ENCODE results near the gene IGFL2. TPM values are rescaled to one million over a fixed set of nuclear protein-coding genes. Genes with fewer than 3 reads are reported as not detected.

Gene IGFL2
- total and polyA plus RNA-seq, 10 of the 15 experiments (the other 5 are each of a cell fraction or from before 2014, with no cell fraction given), result 0.19 TPM; not detected in 9

DNA sequence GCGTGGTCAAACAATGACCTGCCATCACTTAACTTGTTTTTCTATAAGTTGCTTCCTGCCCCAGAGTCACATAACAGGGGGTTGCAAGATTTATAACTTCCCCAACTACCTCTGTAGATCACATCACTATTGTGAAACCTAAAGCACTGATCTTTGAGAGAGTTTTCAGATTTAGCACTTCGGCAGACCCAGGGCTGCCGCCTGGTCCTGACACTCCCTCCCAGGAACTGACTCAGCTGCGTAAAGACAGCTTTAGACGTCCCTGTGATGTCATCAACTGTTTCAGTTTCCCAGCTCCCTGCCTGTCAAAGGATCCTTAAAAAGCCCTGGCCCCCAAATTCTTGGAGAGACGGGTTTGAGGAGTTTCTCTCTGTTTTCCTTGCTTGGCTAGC is 33.3 kb downstream of the IGFL2 start:
- no peaks in the 10 kb centered on the region for H3K36me3 ChIP-seq (ENCODE audit: control insufficient read depth in 2 of 2, insufficient read depth in 2 of 2, low read length in 1 of 2)
- BruUV-seq (replicated peaks), result no TSS peak
- peaks cover 3% of the 10 kb centered on the region; the same call in 1 of the 2 replicates for H3K4me1 ChIP-seq (ENCODE audit: control insufficient read depth, insufficient read depth, low read length)
- peaks cover 0 to 2% of the 10 kb centered on the region in 2 experiments; a peak in 2 of 4 replicates for H3K27me3 ChIP-seq (replicated peaks in 1 of 2; ENCODE audit: control insufficient read depth in 2 of 2, insufficient read depth in 2 of 2, low read length in 1 of 2)
- no peak overlapping the region for H3K9ac ChIP-seq (ENCODE audit: control insufficient read depth, insufficient read depth, low read length)
- H3K27ac ChIP-seq (ENCODE audit: control insufficient read depth, insufficient read depth), result no peak overlapping the region
- ChIA-PET POLR2A (no interaction called here), RAD21 (ENCODE audit: unreplicated experiment) (no interaction called here), CTCF (no interaction called here), SMC1A (ENCODE audit: uncharacterized antibody, unreplicated experiment) (no interaction called here)
- intact Hi-C loops (cut with micrococcal nuclease; ENCODE audit: unreplicated experiment) (no loop called here), in situ Hi-C loops (cut with MboI) (no loop called here)
- no peak overlapping the region for H2AFZ ChIP-seq (ENCODE audit: control insufficient read depth, low read depth, low read length)
- H3K9me3 ChIP-seq (replicated peaks; ENCODE audit: control insufficient read depth, insufficient read depth, low read length), result no peaks in the 10 kb centered on the region
- TF ChIP-seq MYC (IDR thresholded peaks at IDR 0.05; ENCODE audit: insufficient read depth, insufficient read length, insufficient replicate concordance, low read length, severe bottlenecking) (no peak), SMAD1 (IDR thresholded peaks at IDR 0.05; ENCODE audit: low read depth, partially characterized antibody) (no peak), POLR2AphosphoS2 (IDR thresholded peaks at IDR 0.05; ENCODE audit: low read depth, low read length) (no peak), MEF2B (IDR thresholded peaks at IDR 0.05; ENCODE audit: partially characterized antibody, poor library complexity, severe bottlenecking) (no peak), RFX5 (IDR thresholded peaks at IDR 0.05; ENCODE audit: low read depth, low read length) (no peak)
- no peaks in the 10 kb centered on the region for H4K20me1 ChIP-seq (ENCODE audit: control insufficient read depth, insufficient read depth)
- no peaks in the 10 kb centered on the region for H3K79me2 ChIP-seq (ENCODE audit: control insufficient read depth, insufficient read depth, low read length)
- WGBS (ENCODE audit: insufficient coverage, insufficient replicate concordance, low lambda C conversion rate, missing lambda C conversion rate), result 2% methylated on average over 6 of the region's 6 CpGs
- H3K4me2 ChIP-seq (ENCODE audit: control insufficient read depth, insufficient read depth), result no peak overlapping the region
- no peak overlapping the region for H3K4me3 ChIP-seq
- DNase-seq (ENCODE audit: low read depth, low spot score) (no peak), ATAC-seq (peak; percentile 45), FAIRE-seq (no peak)

DNA sequence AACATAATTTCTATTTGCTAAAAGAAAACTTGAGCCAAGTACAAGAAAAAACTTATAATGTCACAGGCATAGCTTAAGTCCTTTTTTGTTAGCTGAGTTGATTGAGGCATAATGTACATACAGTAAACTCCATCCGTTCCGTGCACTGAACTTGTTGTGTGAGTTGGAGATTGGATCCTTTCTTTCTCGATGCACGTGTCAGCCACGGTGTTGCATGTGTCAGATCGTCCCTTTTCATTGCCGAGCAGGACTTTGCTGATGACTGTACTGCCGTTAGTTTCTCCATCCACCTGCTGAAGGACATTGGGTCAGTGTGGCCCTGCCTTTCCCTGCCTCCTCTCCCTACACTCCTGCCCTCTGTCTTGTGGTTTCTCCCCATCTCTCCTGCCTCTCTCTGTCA is 34.4 kb downstream of the IGFL2 start:
- 63% methylated on average over 8 of the region's 8 CpGs for WGBS (ENCODE audit: insufficient coverage, insufficient replicate concordance, low lambda C conversion rate, missing lambda C conversion rate)
- ChIA-PET SMC1A (ENCODE audit: uncharacterized antibody, unreplicated experiment) (interaction anchor here (0.6 kb wide), 1 partner anchor 57 kb away, joined by 6 read pairs; no protein-coding TSS in a partner anchor), CTCF (no interaction called here), POLR2A (no interaction called here), RAD21 (ENCODE audit: unreplicated experiment) (no interaction called here)
- BruUV-seq (replicated peaks), result no TSS peak
- no peaks in the 10 kb centered on the region for H3K36me3 ChIP-seq (ENCODE audit: control insufficient read depth in 2 of 2, insufficient read depth in 2 of 2, low read length in 1 of 2)
- no peaks in the 10 kb centered on the region for H3K79me2 ChIP-seq (ENCODE audit: control insufficient read depth, insufficient read depth, low read length)
- no peak overlapping the region for H3K27ac ChIP-seq (ENCODE audit: control insufficient read depth, insufficient read depth)
- no peaks in the 10 kb centered on the region for H3K9me3 ChIP-seq (replicated peaks; ENCODE audit: control insufficient read depth, insufficient read depth, low read length)
- DNase-seq (ENCODE audit: low read depth, low spot score), result no peak
- H2AFZ ChIP-seq (ENCODE audit: control insufficient read depth, low read depth, low read length), result no peak overlapping the region
- H3K27me3 ChIP-seq (replicated peaks in 1 of 2; ENCODE audit: control insufficient read depth in 2 of 2, insufficient read depth in 2 of 2, low read length in 1 of 2), result peaks cover 0 to 2% of the 10 kb centered on the region in 2 experiments; a peak in 2 of 4 replicates
- no peak overlapping the region for H3K4me2 ChIP-seq (ENCODE audit: control insufficient read depth, insufficient read depth)
- H3K4me3 ChIP-seq, result no peak overlapping the region
- in situ Hi-C loops (cut with MboI), result no loop called here
- no peak for ATAC-seq
- intact Hi-C loops (cut with micrococcal nuclease; ENCODE audit: unreplicated experiment), result no loop called here
- H3K9ac ChIP-seq (ENCODE audit: control insufficient read depth, insufficient read depth, low read length), result no peak overlapping the region
- H3K4me1 ChIP-seq (ENCODE audit: control insufficient read depth, insufficient read depth, low read length), result peaks cover 3% of the 10 kb centered on the region; the same call in 1 of the 2 replicates
- no peaks in the 10 kb centered on the region for H4K20me1 ChIP-seq (ENCODE audit: control insufficient read depth, insufficient read depth)
- no peak for FAIRE-seq
- TF ChIP-seq CHD2 (IDR thresholded peaks at IDR 0.05; ENCODE audit: borderline replicate concordance, low read depth, low read length), result no peak
- no peak for TF ChIP-seq ZNF622 (IDR thresholded peaks at IDR 0.05)
- TF ChIP-seq SP1 (IDR thresholded peaks at IDR 0.05; ENCODE audit: low read depth, low read length), result no peak
- TF ChIP-seq PRDM15 (CRISPR knock-in tag; IDR thresholded peaks at IDR 0.05), result no peak
- TF ChIP-seq IKZF2 (IDR thresholded peaks at IDR 0.05), result no peak
- no peak for TF ChIP-seq HCFC1 (IDR thresholded peaks at IDR 0.05; ENCODE audit: low read length)
- TF ChIP-seq CEBPB (IDR thresholded peaks at IDR 0.05; ENCODE audit: borderline replicate concordance in 1 of 2, low read depth in 2 of 2, low read length in 2 of 2), result no peak
